Measurements from ENCODE around the gene SGTA. TPM values are rescaled to one million over a fixed set of nuclear protein-coding genes. Genes with fewer than 3 reads are reported as not detected.

Gene SGTA
- total RNA-seq, 1 experiment from 2014 or later, result 85.7 TPM

DNA sequence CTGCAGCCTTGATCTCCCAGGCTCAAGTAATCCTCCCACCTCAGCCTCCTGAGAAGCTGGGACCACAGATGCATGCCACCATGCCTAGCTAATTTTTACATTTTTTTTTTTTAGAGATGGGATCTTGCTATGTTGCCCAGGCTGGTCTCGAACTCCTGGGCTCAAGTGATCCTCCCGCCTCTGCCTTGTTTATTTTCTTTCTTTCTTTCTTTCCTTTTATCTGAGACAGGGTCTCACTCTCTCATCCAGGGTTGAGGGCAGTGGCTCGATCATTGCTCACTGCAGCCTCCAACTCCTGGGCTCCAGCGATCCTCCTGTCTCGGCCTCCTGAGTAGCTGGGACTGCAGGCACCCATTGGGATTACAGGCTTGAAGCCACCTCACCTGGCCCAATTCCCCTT is 76.8 kb downstream of the SGTA start:
- DNase-seq (ENCODE audit: low read depth, low spot score), result no peak
- CTCF ChIA-PET, result no interaction called here
- no TSS peak for BruUV-seq (replicated peaks)

More for the DNA sequence above, 76.8 kb downstream of the SGTA start:
- in situ Hi-C loops (cut with HindIII; ENCODE audit: low pct_unique_long_range_greater_than_20kb, low sequenced_read_pairs), result no loop called here
- no peak for ATAC-seq
- no peak overlapping the region for H3K27ac ChIP-seq (ENCODE audit: low read length)
- H3K9me3 ChIP-seq (ENCODE audit: control insufficient read depth, insufficient read depth, low read depth, low read length), result no peaks in the 10 kb centered on the region
- no peaks in the 10 kb centered on the region for H3K36me3 ChIP-seq (ENCODE audit: control insufficient read depth, insufficient read depth, low read length)
- TF ChIP-seq SIN3A (IDR thresholded peaks at IDR 0.05; ENCODE audit: borderline replicate concordance, insufficient read depth, low read depth, low read length) (no peak), TCF7L2 (IDR thresholded peaks at IDR 0.05; ENCODE audit: low read depth, low read length) (no peak), POLR2AphosphoS5 (IDR thresholded peaks at IDR 0.05; ENCODE audit: low read depth, low read length) (no peak)
- TF ChIP-seq, protein P1, sequence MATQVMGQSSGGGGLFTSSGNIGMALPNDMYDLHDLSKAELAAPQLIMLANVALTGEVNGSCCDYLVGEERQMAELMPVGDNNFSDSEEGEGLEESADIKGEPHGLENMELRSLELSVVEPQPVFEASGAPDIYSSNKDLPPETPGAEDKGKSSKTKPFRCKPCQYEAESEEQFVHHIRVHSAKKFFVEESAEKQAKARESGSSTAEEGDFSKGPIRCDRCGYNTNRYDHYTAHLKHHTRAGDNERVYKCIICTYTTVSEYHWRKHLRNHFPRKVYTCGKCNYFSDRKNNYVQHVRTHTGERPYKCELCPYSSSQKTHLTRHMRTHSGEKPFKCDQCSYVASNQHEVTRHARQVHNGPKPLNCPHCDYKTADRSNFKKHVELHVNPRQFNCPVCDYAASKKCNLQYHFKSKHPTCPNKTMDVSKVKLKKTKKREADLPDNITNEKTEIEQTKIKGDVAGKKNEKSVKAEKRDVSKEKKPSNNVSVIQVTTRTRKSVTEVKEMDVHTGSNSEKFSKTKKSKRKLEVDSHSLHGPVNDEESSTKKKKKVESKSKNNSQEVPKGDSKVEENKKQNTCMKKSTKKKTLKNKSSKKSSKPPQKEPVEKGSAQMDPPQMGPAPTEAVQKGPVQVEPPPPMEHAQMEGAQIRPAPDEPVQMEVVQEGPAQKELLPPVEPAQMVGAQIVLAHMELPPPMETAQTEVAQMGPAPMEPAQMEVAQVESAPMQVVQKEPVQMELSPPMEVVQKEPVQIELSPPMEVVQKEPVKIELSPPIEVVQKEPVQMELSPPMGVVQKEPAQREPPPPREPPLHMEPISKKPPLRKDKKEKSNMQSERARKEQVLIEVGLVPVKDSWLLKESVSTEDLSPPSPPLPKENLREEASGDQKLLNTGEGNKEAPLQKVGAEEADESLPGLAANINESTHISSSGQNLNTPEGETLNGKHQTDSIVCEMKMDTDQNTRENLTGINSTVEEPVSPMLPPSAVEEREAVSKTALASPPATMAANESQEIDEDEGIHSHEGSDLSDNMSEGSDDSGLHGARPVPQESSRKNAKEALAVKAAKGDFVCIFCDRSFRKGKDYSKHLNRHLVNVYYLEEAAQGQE (IDR thresholded peaks at IDR 0.05; ENCODE audit: insufficient read depth in 1 of 2, low read depth in 2 of 2, low read length in 1 of 2), result no peak
- TF ChIP-seq, protein P2, sequence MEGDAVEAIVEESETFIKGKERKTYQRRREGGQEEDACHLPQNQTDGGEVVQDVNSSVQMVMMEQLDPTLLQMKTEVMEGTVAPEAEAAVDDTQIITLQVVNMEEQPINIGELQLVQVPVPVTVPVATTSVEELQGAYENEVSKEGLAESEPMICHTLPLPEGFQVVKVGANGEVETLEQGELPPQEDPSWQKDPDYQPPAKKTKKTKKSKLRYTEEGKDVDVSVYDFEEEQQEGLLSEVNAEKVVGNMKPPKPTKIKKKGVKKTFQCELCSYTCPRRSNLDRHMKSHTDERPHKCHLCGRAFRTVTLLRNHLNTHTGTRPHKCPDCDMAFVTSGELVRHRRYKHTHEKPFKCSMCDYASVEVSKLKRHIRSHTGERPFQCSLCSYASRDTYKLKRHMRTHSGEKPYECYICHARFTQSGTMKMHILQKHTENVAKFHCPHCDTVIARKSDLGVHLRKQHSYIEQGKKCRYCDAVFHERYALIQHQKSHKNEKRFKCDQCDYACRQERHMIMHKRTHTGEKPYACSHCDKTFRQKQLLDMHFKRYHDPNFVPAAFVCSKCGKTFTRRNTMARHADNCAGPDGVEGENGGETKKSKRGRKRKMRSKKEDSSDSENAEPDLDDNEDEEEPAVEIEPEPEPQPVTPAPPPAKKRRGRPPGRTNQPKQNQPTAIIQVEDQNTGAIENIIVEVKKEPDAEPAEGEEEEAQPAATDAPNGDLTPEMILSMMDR (IDR thresholded peaks at IDR 0.05), result no peak
- POLR2A ChIA-PET, result no interaction called here
- intact Hi-C loops (cut with micrococcal nuclease; ENCODE audit: unreplicated experiment), result no loop called here
- H3K27me3 ChIP-seq (ENCODE audit: control insufficient read depth, insufficient read depth, low read length), result no peaks in the 10 kb centered on the region
- H3K4me3 ChIP-seq (ENCODE audit: low read depth in 2 of 2, low read length in 2 of 2), result no peak overlapping the region
- H3K4me1 ChIP-seq (ENCODE audit: control insufficient read depth, insufficient read depth, low read length), result 0 out of 2 replicates have a peak, but pooled peaks cover 3% of the 10 kb centered on the region

Other genes starting within 250 kb of the SGTA start
- gene GNG7, start 80.6 kb downstream of the SGTA start, total RNA-seq (2021; ENCODE audit: unreplicated experiment), result 0.74 TPM
- gene DIRAS1, start 61.9 kb downstream of the SGTA start, total RNA-seq (2021; ENCODE audit: unreplicated experiment), result 18.5 TPM
- 46.6 TPM for gene SLC39A3, start 43.3 kb downstream of the SGTA start, total RNA-seq (2021; ENCODE audit: unreplicated experiment)
- gene THOP1, start 2.2 kb upstream of the SGTA start, total RNA-seq (2021; ENCODE audit: unreplicated experiment), result 143 TPM
- 1.5 TPM for gene ZNF554, start 36.6 kb upstream of the SGTA start, total RNA-seq (2021; ENCODE audit: unreplicated experiment)
- gene ZNF555, start 58.2 kb upstream of the SGTA start, total RNA-seq (2021; ENCODE audit: unreplicated experiment), result 7.3 TPM
- not detected for gene ZNF556, start 84.1 kb upstream of the SGTA start, total RNA-seq (2021; ENCODE audit: unreplicated experiment)
- 4.9 TPM for gene ZNF57, start 117.7 kb upstream of the SGTA start, total RNA-seq (2021; ENCODE audit: unreplicated experiment)
- 4.5 TPM for gene ZNF77, start 161.7 kb upstream of the SGTA start, total RNA-seq (2021; ENCODE audit: unreplicated experiment)
- 4.0 TPM for gene TLE6, start 194.3 kb upstream of the SGTA start, total RNA-seq (2021; ENCODE audit: unreplicated experiment)
- gene TLE2, start 246.0 kb upstream of the SGTA start, total RNA-seq (2021; ENCODE audit: unreplicated experiment), result 6.2 TPM